8988T (cell line): Measurements from ENCODE around the gene PHC2.
"Not testable (repeated sequence)": the region's sequence is repeated elsewhere in the genome, so short reads cannot be mapped to it uniquely, and the experiment has no call there.

Experiments used
- DNase-seq: peaks from one replicate; pipeline ENCODE4 v3.0.0; 2011

The PHC2 gene

DNA sequence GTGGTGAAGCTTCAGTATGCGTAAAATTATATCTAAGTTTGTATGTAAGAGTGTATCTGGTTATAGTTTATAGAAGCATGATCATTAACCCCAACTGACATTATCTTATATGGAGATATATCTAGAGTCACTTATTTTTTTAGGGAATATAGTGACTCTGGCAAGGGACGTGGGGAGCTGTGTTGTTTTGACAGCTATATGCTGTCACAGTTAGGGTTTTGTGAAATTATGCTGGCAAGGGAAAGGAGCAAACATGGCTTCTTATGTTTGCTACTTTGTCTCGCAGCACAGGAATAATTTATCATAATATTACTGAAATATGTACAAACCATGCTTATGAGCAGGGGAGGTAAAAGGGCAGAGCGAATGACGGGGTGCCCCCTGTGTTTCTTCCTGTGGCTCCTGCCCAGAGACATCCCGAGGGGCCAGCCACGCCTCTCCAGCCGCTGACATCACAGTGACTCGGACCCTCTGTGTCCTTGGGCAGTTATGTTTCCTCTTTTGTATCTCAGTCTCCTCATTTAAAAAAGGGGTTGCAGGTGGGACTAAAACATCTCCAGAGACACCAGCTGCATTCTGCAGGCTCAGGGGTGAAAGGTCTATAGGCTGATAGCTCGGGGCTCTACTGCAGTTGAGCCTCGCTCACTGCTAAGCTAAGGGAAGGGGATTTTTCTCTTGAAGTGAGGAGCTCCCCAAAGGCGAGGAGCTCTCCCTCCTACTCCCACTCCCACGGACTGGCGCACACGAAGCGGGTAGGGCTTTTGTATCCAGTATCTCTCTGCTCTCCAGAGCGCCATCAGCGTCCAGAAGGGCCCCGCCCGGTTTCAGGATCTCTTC is 124.9 kb downstream of the PHC2 start:
- no peak for DNase-seq

- no peak for DNase-seq
Measured at GRCh38 chr1:33305016-33305415, 125.9 kb downstream of the PHC2 start.

DNA sequence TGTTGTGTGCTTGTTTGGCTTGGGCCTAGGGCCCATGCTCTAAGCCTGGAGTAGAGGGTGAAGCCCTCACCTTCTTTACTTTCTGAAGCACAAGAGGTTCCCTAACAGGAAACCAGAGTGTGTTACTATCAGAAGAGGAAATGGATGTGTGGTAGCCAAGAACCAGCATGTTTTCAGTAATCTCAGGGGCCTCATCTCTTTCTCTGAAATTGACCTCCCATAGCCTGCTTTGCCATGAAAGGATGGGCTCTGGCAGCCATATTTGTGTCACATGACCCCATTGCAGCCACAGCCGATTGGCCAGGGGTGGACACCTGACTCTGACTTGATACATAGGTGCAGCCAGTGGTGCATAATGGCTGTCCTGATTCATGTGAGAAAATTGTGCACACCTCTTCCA is 128.6 kb downstream of the PHC2 start:
- DNase-seq: no peak

GRCh38 chr1:33301273-33301984 is 129.5 kb downstream of the PHC2 start:
- DNase-seq: no peak

- no peak for DNase-seq
Measured at GRCh38 chr1:33300673-33301072, 130.2 kb downstream of the PHC2 start.

- no peak for DNase-seq
Measured at GRCh38 chr1:33299461-33300155, 131.3 kb downstream of the PHC2 start.

- DNase-seq: peak; percentile 68
Measured at GRCh38 chr1:33298623-33299277, 132.1 kb downstream of the PHC2 start.

GRCh38 chr1:33297911-33298622 is 132.8 kb downstream of the PHC2 start:
- DNase-seq: no peak

- no peak for DNase-seq
Measured at GRCh38 chr1:33296824-33297223, 134.1 kb downstream of the PHC2 start.

DNA sequence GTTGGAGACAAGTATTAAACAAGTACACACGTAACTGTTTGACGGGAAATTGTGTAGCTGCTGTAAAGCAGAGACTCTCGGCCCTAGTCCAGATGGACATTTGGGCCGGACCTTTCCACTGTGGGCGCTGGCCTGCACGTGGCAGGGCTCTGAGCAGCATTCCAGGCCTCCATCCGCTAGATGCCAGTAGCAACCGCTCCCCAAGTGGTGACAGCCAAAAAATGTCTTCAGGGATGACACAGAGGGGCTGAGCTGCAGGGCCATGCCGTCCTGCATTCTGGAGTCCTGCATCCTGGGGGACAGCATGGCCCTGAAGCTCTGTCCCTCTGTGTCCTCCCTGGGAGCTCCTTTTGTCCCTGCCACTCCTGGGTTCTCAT is 134.8 kb downstream of the PHC2 start:
- no peak for DNase-seq

- DNase-seq: peak; percentile 73
Measured at GRCh38 chr1:33295450-33296081, 135.3 kb downstream of the PHC2 start.

GRCh38 chr1:33295023-33295422 is 135.9 kb downstream of the PHC2 start:
- DNase-seq: no peak

GRCh38 chr1:33294071-33295010 is 136.6 kb downstream of the PHC2 start:
- no peak for DNase-seq

DNA sequence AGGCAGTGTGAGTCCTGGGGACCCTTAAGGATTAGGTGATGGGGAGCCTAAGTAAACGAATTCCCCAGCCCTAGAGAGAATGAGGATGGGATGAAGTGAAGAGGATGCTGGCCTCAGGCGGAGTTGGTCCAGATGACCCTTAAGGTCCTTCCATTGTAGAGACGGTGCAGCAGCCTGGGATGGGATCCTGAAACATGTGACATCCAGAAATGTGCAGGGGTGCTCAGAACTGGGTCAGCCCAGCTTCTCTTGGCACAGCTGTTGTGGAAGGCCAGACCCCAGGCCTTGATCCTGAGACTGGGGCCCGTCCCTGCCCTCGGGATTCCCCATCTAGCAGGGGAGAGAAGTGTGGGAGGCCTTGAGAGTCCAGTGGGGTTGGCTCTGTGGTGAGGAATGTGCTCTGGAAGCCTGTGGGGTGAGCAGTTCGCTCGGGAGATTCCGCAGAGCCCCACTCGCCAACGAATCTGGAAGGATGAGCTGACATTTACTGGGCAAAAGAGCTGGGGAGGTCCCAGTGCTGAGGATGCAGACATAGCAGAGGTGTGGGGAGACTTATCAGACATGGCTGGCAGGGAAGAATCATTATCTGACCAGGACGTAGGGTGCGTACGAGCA is 138.1 kb downstream of the PHC2 start:
- DNase-seq: no peak

- not testable (repeated sequence) for DNase-seq
Measured at GRCh38 chr1:33290615-33291014, 140.3 kb downstream of the PHC2 start.

DNA sequence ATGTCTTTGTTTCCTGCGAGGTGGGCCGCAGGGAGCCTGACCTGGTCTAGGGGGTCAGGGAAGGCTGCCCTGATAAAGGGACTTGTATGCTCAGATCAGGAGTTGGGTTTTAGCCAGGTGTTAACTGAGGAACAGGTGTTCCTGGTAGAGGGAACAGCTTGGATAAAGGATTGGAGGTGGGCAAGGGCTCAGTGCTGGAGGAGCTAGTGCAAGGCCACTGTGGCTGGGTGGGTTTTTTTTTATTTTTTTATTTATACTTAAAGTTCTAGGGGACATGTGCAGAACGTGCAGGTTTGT is 141.1 kb downstream of the PHC2 start:
- no peak for DNase-seq

DNA sequence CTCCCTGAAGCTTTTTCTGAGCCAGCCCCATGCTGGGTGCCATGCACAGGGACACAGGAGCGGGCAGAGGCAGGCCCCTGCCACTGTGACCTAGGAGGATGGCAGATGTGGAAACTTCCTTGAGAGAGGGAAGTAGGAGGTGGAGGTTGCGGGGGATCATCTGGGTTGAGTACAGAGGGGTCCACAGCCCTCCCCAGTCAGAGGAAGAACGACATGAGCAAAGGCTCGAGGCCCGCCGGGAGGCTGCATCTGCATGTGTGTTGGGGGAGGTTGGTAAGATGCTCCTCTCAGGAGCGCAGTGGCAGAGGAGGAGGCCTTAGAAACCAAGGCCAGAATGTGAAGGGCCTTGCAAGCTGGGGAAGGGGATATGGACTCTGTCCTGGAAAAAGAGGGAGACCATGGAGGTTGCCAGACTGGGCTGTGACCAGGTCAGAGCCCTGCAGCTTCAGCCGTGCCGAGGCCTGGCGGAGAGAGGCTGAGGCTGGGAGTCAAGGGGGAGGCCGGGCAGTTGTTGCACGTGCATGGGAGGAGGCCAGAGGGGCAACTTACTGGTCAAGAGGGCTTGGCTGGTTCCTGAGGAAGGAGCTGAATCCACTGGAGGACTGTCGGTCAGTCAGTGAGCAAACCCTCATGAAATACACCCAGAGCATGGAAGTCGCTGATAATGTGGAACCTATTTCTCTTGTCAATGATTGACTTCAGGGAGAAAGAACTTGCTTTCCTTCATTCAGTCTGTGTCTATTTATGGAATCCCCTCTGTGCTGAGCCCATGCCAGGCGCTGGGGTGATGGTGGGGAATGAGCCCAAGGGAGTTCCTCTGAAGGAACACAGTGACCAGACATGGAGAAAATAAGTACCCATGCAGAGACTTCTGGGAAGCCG is 141.7 kb downstream of the PHC2 start:
- no peak for DNase-seq

GRCh38 chr1:33287317-33287716 is 143.6 kb downstream of the PHC2 start:
- DNase-seq: no peak

DNA sequence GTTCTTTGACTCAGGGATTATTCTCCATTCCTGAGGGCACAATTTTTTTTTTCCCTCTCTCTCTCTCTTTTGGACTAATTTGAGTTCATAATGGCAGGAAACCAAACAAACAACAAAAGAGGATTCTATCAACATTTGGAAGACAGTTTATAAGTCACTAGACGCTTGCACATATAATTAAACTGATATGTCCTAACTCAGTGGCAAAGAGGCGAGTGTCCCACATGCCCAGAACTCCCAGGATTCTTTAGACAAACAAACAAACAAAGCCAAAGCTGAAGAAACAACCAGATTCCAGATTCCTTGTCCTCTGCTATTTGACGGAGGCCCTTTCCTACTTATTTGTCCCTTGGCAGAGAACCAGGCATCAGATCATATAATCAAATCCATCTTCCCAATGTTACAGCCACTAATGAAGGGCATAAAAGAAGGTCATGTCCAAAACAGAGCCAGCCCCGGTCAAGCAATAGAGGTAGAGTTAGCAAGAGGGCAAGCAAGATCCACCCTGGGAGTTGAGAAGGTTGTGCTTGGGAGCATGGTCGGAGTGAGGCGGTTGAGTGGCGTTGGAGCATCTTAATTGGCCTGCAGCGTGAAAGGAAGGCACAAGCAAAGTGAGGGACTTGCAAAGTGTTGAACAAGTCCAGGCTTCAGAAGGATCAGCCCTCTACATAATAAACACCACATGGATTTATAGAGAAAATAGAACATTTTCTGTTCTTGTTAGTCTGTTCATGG is 144.3 kb downstream of the PHC2 start:
- DNase-seq: no peak
